ENCODE results near the gene PLK3.
"Not testable (repeated sequence)": the region's sequence is repeated elsewhere in the genome, so short reads cannot be mapped to it uniquely, and the experiment has no call there.

Gene PLK3

DNA sequence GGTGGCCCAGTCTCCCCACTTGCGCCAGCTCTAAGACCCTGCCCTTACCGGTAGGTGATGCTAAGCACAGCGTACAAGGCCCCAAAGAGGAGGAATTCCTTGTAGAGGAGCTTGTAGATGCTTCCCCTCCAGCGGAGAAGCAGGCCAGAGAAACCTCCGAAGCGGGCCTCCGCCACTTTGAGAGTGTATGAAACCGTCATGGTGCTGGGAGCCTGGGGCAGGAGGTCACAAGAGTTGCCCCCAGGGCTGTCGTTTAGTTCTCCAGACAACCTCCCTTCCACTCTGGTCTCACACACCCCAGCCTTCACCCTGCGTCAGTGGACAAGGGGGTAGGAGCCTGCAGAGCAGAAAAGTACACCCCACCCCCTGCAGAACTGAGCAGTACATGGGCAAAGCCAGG is 12.7 kb upstream of the PLK3 start:
- DNase-seq (ENCODE audit: low read depth in 3 of 3): no peak

DNA sequence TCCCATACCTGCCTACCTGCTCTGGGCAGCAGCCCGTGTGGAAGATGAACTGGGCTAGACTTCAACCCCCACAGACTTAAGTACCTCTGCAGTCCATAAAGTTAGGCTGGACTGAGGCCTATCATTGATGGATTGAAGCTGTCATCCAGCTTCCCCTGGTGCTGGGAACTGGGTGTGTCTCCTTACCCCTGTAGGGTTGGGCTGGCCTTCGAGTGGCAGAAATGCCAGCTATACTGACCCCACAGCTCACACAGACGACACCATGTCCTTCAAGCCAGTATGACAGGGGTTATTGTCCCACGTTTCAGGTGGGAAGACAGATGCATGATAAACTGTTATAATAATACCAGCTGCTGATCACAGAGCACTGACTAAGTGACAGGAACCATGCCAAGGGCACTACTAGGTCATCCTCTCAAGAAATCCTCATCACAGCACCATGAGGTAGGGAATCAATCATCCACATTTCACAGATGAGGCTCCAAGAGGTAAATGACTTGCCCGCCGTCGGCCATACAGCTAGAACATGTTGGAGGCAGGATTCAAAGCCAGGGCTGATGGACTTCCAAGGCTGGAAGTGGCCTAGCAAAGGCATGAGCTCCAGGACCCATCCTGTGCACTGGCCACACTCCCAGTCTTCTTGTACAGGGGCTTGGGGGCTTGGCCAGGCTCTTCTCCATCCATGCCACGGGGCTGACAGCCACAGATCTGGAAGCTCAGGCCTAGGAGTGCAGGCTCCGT is 11.9 kb upstream of the PLK3 start, which contains the start of gene BEST4:
Gene BEST4, minus strand, starts transcription at position 51 of the 741 bp plus-strand sequence. CDS start 465 bp downstream, outside the sequence.
- DNase-seq (ENCODE audit: low read depth in 3 of 3): no peak

- no peak for DNase-seq (ENCODE audit: low read depth in 3 of 3)
These were observed 9.0 kb upstream of the PLK3 start for GRCh38 chr1:44790968-44791801.

DNA sequence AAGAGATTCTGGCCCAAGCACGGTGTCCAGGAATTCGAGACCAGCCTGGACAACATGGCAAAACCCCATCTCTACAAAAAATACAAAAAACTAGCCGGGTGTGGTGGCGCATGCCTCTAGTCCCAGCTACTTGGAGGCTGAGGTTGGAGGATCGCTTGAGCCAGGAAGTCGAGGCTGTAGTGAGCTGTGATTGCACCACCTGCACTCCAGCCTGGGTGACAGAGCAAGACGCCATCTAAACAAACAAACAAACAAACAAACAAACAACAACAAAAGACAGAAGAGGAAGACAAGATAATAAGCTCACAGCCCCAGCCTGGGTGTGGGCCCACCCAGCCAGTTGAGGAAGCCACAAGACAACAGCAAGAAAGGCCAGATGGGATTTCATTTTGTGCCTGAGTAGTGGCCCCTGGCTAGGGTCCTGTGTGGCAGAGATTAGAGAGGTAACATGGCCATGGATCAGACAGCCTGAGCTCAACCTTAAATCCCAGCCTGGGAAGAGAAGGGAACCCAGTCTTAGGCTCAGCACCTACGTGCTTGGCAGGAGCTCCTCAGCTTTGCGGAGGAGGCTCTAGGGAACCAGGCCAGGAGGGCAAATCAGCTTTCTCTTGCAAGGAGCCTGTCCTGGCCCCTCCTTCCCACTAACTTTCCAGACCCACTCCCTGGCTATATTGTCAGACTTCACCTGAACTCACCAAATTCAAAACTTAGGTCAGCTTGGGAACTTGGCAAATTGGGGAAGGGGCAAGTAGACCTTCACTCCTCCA is 7.3 kb upstream of the PLK3 start:
- no peak for DNase-seq (ENCODE audit: low read depth in 3 of 3)

DNA sequence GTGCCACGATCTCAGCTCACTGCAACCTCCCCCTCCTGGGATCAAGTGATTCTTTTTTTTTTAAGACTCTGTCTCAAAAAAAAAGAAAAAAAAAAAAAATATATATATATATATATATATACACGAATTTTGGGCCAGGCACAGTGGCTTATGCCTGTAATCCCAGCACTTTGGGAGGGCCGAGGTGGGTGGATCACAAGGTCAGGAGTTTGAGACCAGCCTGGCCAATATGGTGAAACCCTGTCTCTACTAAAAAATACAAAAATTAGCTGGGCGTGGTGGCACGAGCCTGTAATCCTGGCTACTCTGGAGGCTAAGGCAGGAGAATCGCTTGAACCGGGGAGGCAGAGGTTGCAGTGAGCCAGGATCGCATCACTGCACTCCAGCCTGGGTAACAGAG is 2.3 kb upstream of the PLK3 start:
- DNase-seq (ENCODE audit: low read depth in 3 of 3): not testable (repeated sequence)

- no peak for DNase-seq (ENCODE audit: low read depth in 3 of 3)
These were observed 1.5 kb upstream of the PLK3 start for GRCh38 chr1:44798481-44799365.

GRCh38 chr1:44801491-44802305 is 1.5 kb downstream of the PLK3 start:
- DNase-seq (ENCODE audit: low read depth in 3 of 3): peak in 1 of 3 experiments; percentile 39

- DNase-seq (ENCODE audit: low read depth in 3 of 3): no peak
These were observed 2.3 kb downstream of the PLK3 start for GRCh38 chr1:44802306-44803061.

DNA sequence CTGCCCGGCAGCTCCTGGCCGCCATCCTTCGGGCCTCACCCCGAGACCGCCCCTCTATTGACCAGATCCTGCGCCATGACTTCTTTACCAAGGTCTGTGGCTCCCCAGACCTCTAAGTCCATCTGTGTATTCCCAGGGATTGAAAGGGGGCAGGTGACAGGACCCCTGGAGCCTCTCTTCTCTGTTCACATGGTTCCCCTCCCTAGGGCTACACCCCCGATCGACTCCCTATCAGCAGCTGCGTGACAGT is 2.8 kb downstream of the PLK3 start:
- DNase-seq (ENCODE audit: low read depth in 3 of 3): no peak

DNA sequence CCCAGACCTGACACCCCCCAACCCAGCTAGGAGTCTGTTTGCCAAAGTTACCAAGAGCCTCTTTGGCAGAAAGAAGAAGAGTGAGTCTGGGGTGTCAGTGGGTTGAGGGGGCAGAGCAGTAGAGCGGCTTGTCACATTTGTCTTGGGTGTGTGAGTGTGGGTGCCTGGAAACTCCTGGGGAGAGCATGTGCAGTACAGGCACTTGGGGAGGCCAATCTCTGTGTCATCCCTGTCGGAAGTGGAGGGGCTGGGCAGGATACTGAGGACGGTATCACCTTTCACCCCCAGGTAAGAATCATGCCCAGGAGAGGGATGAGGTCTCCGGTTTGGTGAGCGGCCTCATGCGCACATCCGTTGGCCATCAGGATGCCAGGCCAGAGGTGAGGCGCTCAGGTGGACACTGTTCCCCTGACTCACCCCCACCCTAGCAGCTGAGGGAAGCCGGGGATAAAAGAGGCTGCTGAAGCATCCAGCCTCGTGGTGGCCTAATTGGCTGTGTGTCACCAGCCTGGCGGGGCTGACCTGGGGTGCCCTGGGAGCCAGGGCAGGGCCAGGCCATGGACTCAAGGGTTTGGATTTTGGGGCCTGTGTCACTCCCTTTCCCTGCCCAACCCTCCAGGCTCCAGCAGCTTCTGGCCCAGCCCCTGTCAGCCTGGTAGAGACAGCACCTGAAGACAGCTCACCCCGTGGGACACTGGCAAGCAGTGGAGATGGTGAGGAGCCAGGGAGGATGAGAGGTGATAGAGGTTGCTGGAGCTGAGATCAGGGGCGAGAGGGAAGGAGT is 3.3 kb downstream of the PLK3 start:
- DNase-seq (ENCODE audit: low read depth in 3 of 3): no peak

DNA sequence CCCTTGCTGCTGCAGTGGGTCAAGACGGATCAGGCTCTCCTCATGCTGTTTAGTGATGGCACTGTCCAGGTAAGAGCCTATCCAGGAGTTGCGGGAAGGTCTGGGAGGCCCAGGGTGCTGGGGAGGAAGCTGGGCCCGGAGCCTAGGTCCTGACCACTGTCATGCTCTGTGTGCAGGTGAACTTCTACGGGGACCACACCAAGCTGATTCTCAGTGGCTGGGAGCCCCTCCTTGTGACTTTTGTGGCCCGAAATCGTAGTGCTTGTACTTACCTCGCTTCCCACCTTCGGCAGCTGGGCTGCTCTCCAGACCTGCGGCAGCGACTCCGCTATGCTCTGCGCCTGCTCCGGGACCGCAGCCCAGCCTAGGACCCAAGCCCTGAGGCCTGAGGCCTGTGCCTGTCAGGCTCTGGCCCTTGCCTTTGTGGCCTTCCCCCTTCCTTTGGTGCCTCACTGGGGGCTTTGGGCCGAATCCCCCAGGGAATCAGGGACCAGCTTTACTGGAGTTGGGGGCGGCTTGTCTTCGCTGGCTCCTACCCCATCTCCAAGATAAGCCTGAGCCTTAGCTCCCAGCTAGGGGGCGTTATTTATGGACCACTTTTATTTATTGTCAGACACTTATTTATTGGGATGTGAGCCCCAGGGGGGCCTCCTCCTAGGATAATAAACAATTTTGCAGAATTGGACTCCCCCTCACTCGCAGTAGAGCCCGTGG is 5.3 kb downstream of the PLK3 start:
- no peak for DNase-seq (ENCODE audit: low read depth in 3 of 3)

- DNase-seq (ENCODE audit: low read depth in 3 of 3): no peak
These were observed 6.0 kb downstream of the PLK3 start for GRCh38 chr1:44806025-44806703.

DNA sequence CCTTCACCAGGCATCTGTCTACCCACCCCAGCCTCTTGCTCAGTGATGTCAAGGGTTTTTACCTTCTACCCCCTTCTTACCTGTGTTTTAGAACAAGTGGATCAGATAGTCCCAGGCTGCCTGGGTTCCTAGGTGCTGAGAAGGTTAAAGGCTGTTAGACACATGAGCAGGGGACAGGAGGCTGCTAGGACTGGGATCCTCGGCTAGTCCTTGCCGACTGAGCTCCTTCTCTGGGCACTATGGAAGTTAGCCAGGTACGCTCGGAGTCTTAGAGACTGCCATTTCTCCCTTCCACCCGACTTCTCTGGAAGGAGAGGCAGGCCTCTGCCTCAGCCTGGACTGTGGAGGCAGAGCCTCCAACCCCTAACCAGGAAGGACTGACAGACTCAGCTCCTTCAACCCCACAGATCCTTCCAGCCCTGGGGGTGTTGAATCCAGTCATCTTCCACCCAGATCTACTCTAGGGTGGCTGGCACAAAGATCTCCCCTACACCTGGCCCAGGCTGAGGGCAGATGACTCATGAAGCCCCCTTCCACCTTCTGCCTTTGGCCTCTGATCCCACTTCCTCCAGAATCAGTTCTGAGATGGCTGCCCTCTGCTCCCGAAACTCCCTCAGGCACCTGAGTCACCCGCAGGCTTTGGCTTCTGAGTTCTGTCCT is 6.7 kb downstream of the PLK3 start, which contains the start of gene DYNLT4:
Gene DYNLT4, minus strand, starts transcription at position 648 of the 660 bp plus-strand sequence. CDS start 683 bp downstream, outside the sequence.
- no peak for DNase-seq (ENCODE audit: low read depth in 3 of 3)

GRCh38 chr1:44807364-44808062 is 7.3 kb downstream of the PLK3 start:
- DNase-seq (ENCODE audit: low read depth in 3 of 3): peak; percentile 68 to 81 (median 71)

DNA sequence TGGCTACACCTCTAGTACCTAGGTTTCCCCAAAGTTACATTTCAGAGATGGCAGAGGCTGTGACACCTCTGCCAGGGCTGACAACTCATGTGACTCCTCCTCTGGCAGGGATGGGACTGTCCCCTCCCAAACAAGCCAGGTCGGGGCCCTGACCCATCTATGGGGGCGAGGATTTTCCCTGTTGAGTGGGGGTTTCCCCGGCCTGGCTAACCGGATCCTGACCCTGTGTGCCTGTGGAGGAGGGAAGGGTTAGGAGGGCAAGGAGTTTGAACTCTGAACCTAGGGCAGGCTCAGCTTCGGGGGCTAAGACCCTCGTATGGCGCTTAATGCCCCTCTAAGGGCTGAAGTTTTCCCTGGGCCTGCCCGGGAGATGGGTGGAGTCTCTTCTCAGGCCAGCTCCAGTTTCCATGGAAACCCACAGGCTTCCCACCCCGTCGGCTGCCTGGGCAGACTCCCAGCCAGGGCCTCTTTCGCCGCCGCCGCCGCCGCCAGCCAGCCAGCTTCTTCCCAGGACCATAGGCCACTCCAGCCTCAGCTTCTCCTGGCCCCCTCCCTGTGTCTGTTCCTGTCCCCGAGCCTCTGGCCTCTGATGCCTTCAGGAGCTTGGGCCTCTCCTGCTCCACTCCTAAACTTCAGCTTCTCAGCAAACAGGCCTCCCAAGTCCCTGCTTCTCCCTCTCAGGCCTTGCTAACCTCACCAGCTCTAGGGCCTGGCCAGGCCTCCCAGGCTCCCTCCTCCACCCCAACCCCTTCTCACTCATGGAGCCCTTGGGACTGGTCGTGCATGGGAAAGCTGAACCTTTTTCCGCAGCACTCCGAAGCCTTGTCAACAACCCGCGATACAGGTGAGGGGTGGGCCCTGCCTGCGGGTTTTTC is 8.1 kb downstream of the PLK3 start, which contains the start of gene BTBD19:
Gene BTBD19, plus strand, starts transcription at position 461 of the 875 bp plus-strand sequence. Its CDS starts 298 bp downstream, at position 759.
- peak; percentile 65 to 70 (median 67) for DNase-seq (ENCODE audit: low read depth in 3 of 3)

Measured in stimulated activated CD4-positive, alpha-beta T cell treated with anti-CD3 and anti-CD28 coated beads, TNF-alpha, amount 100 ng/mL, for 4 hours (primary cell).